ENCODE results near the gene FAM135A. TPM values are rescaled to one million over a fixed set of nuclear protein-coding genes. Genes with fewer than 3 reads are reported as not detected.
"Not testable (repeated sequence)": the region's sequence is repeated elsewhere in the genome, so short reads cannot be mapped to it uniquely, and the experiment has no call there.

The FAM135A gene
- total RNA-seq, 1 donor from 2014 or later, result 9.9 TPM

- Mint-ChIP-seq H3K4me1 (ENCODE audit: low read depth) (no peaks in the 10 kb centered on the region), H3K4me3 (no peak overlapping the region), H3K27me3 (ENCODE audit: insufficient read depth) (peaks cover 2% of the 10 kb centered on the region), H3K36me3 (ENCODE audit: low read depth) (peaks cover 2% of the 10 kb centered on the region), H3K9me3 (no peaks in the 10 kb centered on the region), H3K27ac (no peak overlapping the region)
- DNase-seq (ENCODE audit: low spot score), result no peak
- intact Hi-C loops (cut with micrococcal nuclease), result loop anchor here (1.0 kb wide), 1 partner anchor 139 kb away; no protein-coding TSS in a partner anchor
Observed at GRCh38 chr6:70547313-70547712, 134.0 kb downstream of the FAM135A start.

- H3K27ac Mint-ChIP-seq, result no peak overlapping the region
- no peak for DNase-seq (ENCODE audit: low spot score)
- no peak overlapping the region for H3K4me3 Mint-ChIP-seq
- peaks cover 2% of the 10 kb centered on the region for H3K36me3 Mint-ChIP-seq (ENCODE audit: low read depth)
- no peaks in the 10 kb centered on the region for H3K9me3 Mint-ChIP-seq
- H3K4me1 Mint-ChIP-seq (ENCODE audit: low read depth), result no peaks in the 10 kb centered on the region
- intact Hi-C loops (cut with micrococcal nuclease), result loop anchor here (1.0 kb wide), 1 partner anchor 138 kb away; no protein-coding TSS in a partner anchor
- H3K27me3 Mint-ChIP-seq (ENCODE audit: insufficient read depth), result peaks cover 2% of the 10 kb centered on the region
Observed at GRCh38 chr6:70547905-70548304, 134.6 kb downstream of the FAM135A start.

- Mint-ChIP-seq H3K27me3 (ENCODE audit: insufficient read depth) (peaks cover 2% of the 10 kb centered on the region), H3K27ac (no peak overlapping the region), H3K9me3 (no peaks in the 10 kb centered on the region), H3K36me3 (ENCODE audit: low read depth) (peaks cover 2% of the 10 kb centered on the region), H3K4me3 (no peak overlapping the region), H3K4me1 (ENCODE audit: low read depth) (no peaks in the 10 kb centered on the region)
- no peak for DNase-seq (ENCODE audit: low spot score)
- intact Hi-C loops (cut with micrococcal nuclease), result no loop called here
Observed at GRCh38 chr6:70549327-70549726, 136.0 kb downstream of the FAM135A start.

- Mint-ChIP-seq H3K9me3 (no peaks in the 10 kb centered on the region), H3K4me1 (ENCODE audit: low read depth) (no peaks in the 10 kb centered on the region), H3K4me3 (no peak overlapping the region), H3K36me3 (ENCODE audit: low read depth) (peaks cover 2% of the 10 kb centered on the region), H3K27ac (no peak overlapping the region), H3K27me3 (ENCODE audit: insufficient read depth) (peaks cover 4% of the 10 kb centered on the region)
- intact Hi-C loops (cut with micrococcal nuclease), result no loop called here
- DNase-seq (ENCODE audit: low spot score), result no peak
Observed at GRCh38 chr6:70551566-70551965, 138.3 kb downstream of the FAM135A start.

- H3K4me3 Mint-ChIP-seq; H3K9me3 Mint-ChIP-seq; intact Hi-C loops (cut with micrococcal nuclease); H3K27me3 Mint-ChIP-seq (ENCODE audit: insufficient read depth); DNase-seq (ENCODE audit: low spot score); H3K4me1 Mint-ChIP-seq (ENCODE audit: low read depth); H3K36me3 Mint-ChIP-seq (ENCODE audit: low read depth); H3K27ac Mint-ChIP-seq: not testable (repeated sequence)
Observed at GRCh38 chr6:70552286-70552940, 139.1 kb downstream of the FAM135A start.

GRCh38 chr6:70552974-70553373 lies 139.7 kb downstream of the FAM135A start:
- intact Hi-C loops (cut with micrococcal nuclease), result no loop called here
- Mint-ChIP-seq H3K36me3 (ENCODE audit: low read depth) (peaks cover 3% of the 10 kb centered on the region), H3K27ac (no peak overlapping the region), H3K4me1 (ENCODE audit: low read depth) (peaks cover 10% of the 10 kb centered on the region), H3K9me3 (no peaks in the 10 kb centered on the region), H3K4me3 (no peak overlapping the region), H3K27me3 (ENCODE audit: insufficient read depth) (peaks cover 4% of the 10 kb centered on the region)
- DNase-seq (ENCODE audit: low spot score), result no peak

- Mint-ChIP-seq H3K27me3 (ENCODE audit: insufficient read depth) (peaks cover 2% of the 10 kb centered on the region), H3K4me3 (no peak overlapping the region), H3K9me3 (no peaks in the 10 kb centered on the region), H3K4me1 (ENCODE audit: low read depth) (peaks cover 19% of the 10 kb centered on the region), H3K27ac (peak overlapping the region; percentile 64), H3K36me3 (ENCODE audit: low read depth) (peaks cover 3% of the 10 kb centered on the region)
- DNase-seq (ENCODE audit: low spot score), result no peak
- intact Hi-C loops (cut with micrococcal nuclease), result loop anchor here (1.0 kb wide), 1 partner anchor 8 kb away; the partner anchor contains the start of gene SDHAF4
Observed at GRCh38 chr6:70557998-70558397, 144.7 kb downstream of the FAM135A start.

- peaks cover 29% of the 10 kb centered on the region for H3K4me1 Mint-ChIP-seq (ENCODE audit: low read depth)
- H3K27me3 Mint-ChIP-seq (ENCODE audit: insufficient read depth); H3K9me3 Mint-ChIP-seq; H3K27ac Mint-ChIP-seq; H3K4me3 Mint-ChIP-seq; H3K36me3 Mint-ChIP-seq (ENCODE audit: low read depth); intact Hi-C loops (cut with micrococcal nuclease); DNase-seq (ENCODE audit: low spot score): not testable (repeated sequence)
Observed at GRCh38 chr6:70562401-70562800, 149.1 kb downstream of the FAM135A start.

- Mint-ChIP-seq H3K27me3 (ENCODE audit: insufficient read depth) (no peaks in the 10 kb centered on the region), H3K4me1 (ENCODE audit: low read depth) (peaks cover 22% of the 10 kb centered on the region), H3K36me3 (ENCODE audit: low read depth) (peaks cover 5% of the 10 kb centered on the region), H3K27ac (no peak overlapping the region), H3K9me3 (no peaks in the 10 kb centered on the region), H3K4me3 (no peak overlapping the region)
- intact Hi-C loops (cut with micrococcal nuclease), result no loop called here
- no peak for DNase-seq (ENCODE audit: low spot score)
Observed at GRCh38 chr6:70563530-70563929, 150.2 kb downstream of the FAM135A start.

- intact Hi-C loops (cut with micrococcal nuclease), result loop anchor here (1.0 kb wide), 4 partner anchors 9 to 154 kb away; partner anchors contain the start of genes FAM135A and SMAP1
- H3K9me3 Mint-ChIP-seq, result peaks cover 5% of the 10 kb centered on the region
- peaks cover 31% of the 10 kb centered on the region for H3K4me1 Mint-ChIP-seq (ENCODE audit: low read depth)
- peak within 1 kb of the TSS; percentile 81 for H3K27ac Mint-ChIP-seq
- DNase-seq (ENCODE audit: low spot score), result peak; percentile 92
- H3K4me3 Mint-ChIP-seq, result peak within 1 kb of the TSS; percentile 88
- no peaks in the 10 kb centered on the region for H3K27me3 Mint-ChIP-seq (ENCODE audit: insufficient read depth)
- H3K36me3 Mint-ChIP-seq (ENCODE audit: low read depth), result peaks cover 14% of the 10 kb centered on the region
Observed at GRCh38 chr6:70566751-70567382, 153.6 kb downstream of the FAM135A start, which contains the start of gene SDHAF4. Gene SDHAF4 (plus strand): TSS chr6:70566930. CDS start chr6:70566941, 11 bp downstream.

GRCh38 chr6:70574643-70575042 lies 161.3 kb downstream of the FAM135A start:
- peaks cover 20% of the 10 kb centered on the region for H3K4me1 Mint-ChIP-seq (ENCODE audit: low read depth)
- intact Hi-C loops (cut with micrococcal nuclease), result no loop called here
- H3K9me3 Mint-ChIP-seq, result peaks cover 4% of the 10 kb centered on the region
- no peak for DNase-seq (ENCODE audit: low spot score)
- H3K4me3 Mint-ChIP-seq, result no peak overlapping the region
- no peaks in the 10 kb centered on the region for H3K27me3 Mint-ChIP-seq (ENCODE audit: insufficient read depth)
- no peak overlapping the region for H3K27ac Mint-ChIP-seq
- peaks cover 11% of the 10 kb centered on the region for H3K36me3 Mint-ChIP-seq (ENCODE audit: low read depth)

- DNase-seq (ENCODE audit: low spot score), result no peak
- Mint-ChIP-seq H3K27ac (no peak overlapping the region), H3K27me3 (ENCODE audit: insufficient read depth) (no peaks in the 10 kb centered on the region), H3K36me3 (ENCODE audit: low read depth) (peaks cover 9% of the 10 kb centered on the region), H3K4me3 (no peak overlapping the region), H3K4me1 (ENCODE audit: low read depth) (peaks cover 11% of the 10 kb centered on the region), H3K9me3 (no peaks in the 10 kb centered on the region)
- intact Hi-C loops (cut with micrococcal nuclease), result no loop called here
Observed at GRCh38 chr6:70575899-70576495, 162.7 kb downstream of the FAM135A start.

GRCh38 chr6:70586114-70586513 lies 172.8 kb downstream of the FAM135A start:
- Mint-ChIP-seq H3K4me3 (no peak overlapping the region), H3K36me3 (ENCODE audit: low read depth) (peaks cover 35% of the 10 kb centered on the region), H3K9me3 (no peaks in the 10 kb centered on the region), H3K27ac (no peak overlapping the region), H3K27me3 (ENCODE audit: insufficient read depth) (no peaks in the 10 kb centered on the region), H3K4me1 (ENCODE audit: low read depth) (peaks cover 14% of the 10 kb centered on the region)
- DNase-seq (ENCODE audit: low spot score), result no peak
- intact Hi-C loops (cut with micrococcal nuclease), result no loop called here
